ENCODE data around the gene NUDT3.
A peak's percentile ranks its signal among the peaks of the same experiment; 100 is the strongest.

Gene NUDT3

GRCh38 chr6:34243901-34244884 lies 148.3 kb downstream of the NUDT3 start:
- Histone ChIP-seq H3K36me3 (peaks cover 0 to 33% (median 0%) of the 10 kb centered on the region in 3 donors), H3K27ac (peak overlapping the region; percentile 31 to 35), H3K4me1 (peaks cover 4 to 27% (median 23%) of the 10 kb centered on the region in 4 donors), H3K9me3 (no peaks in the 10 kb centered on the region), H3K4me3 (peak overlapping the region in 1 of 2 donors; percentile 30), H3K27me3 (no peaks in the 10 kb centered on the region)
- intact Hi-C loops (cut with DNase I; ENCODE audit: low total_unique reads) = no loop called here
- peak; percentile 83 to 89 for DNase-seq
- TF ChIP-seq CTCF (IDR thresholded peaks at IDR 0.05) = peak in 1 of 2 experiments; percentile 9

GRCh38 chr6:34243131-34243771 lies 149.2 kb downstream of the NUDT3 start:
- H3K9me3 ChIP-seq = no peaks in the 10 kb centered on the region
- DNase-seq = peak in 1 of 2 donors; percentile 38
- peaks cover 0 to 25% (median 21%) of the 10 kb centered on the region in 4 donors for H3K4me1 ChIP-seq
- no peak overlapping the region for H3K27ac ChIP-seq
- no peak overlapping the region for H3K4me3 ChIP-seq
- H3K36me3 ChIP-seq = peaks cover 0 to 33% (median 0%) of the 10 kb centered on the region in 3 donors
- no peak for TF ChIP-seq CTCF (IDR thresholded peaks at IDR 0.05)
- H3K27me3 ChIP-seq = no peaks in the 10 kb centered on the region
- intact Hi-C loops (cut with DNase I; ENCODE audit: low total_unique reads) = no loop called here

- Histone ChIP-seq H3K9me3 (no peaks in the 10 kb centered on the region), H3K36me3 (peaks cover 0 to 33% (median 0%) of the 10 kb centered on the region in 3 donors), H3K27me3 (no peaks in the 10 kb centered on the region), H3K4me3 (no peak overlapping the region), H3K27ac (no peak overlapping the region), H3K4me1 (peaks cover 0 to 24% (median 22%) of the 10 kb centered on the region in 4 donors)
- TF ChIP-seq CTCF (IDR thresholded peaks at IDR 0.05) = no peak
- intact Hi-C loops (cut with DNase I; ENCODE audit: low total_unique reads) = no loop called here
- DNase-seq = peak in 1 of 2 donors; percentile 54
These were observed 150.0 kb downstream of the NUDT3 start for GRCh38 chr6:34242252-34243130.

GRCh38 chr6:34241351-34242215 lies 150.9 kb downstream of the NUDT3 start:
- intact Hi-C loops (cut with DNase I; ENCODE audit: low total_unique reads) = no loop called here
- peaks cover 0 to 33% (median 0%) of the 10 kb centered on the region in 3 donors for H3K36me3 ChIP-seq
- no peak overlapping the region for H3K27ac ChIP-seq
- no peak overlapping the region for H3K4me3 ChIP-seq
- no peaks in the 10 kb centered on the region for H3K27me3 ChIP-seq
- H3K9me3 ChIP-seq = no peaks in the 10 kb centered on the region
- peak in 1 of 2 donors; percentile 48 for DNase-seq
- TF ChIP-seq CTCF (IDR thresholded peaks at IDR 0.05) = no peak
- H3K4me1 ChIP-seq = peaks cover 0 to 25% (median 23%) of the 10 kb centered on the region in 4 donors
